ENCODE results near the gene PRKAG3.
A peak's percentile ranks its signal among the peaks of the same experiment; 100 is the strongest.

Gene PRKAG3

DNA sequence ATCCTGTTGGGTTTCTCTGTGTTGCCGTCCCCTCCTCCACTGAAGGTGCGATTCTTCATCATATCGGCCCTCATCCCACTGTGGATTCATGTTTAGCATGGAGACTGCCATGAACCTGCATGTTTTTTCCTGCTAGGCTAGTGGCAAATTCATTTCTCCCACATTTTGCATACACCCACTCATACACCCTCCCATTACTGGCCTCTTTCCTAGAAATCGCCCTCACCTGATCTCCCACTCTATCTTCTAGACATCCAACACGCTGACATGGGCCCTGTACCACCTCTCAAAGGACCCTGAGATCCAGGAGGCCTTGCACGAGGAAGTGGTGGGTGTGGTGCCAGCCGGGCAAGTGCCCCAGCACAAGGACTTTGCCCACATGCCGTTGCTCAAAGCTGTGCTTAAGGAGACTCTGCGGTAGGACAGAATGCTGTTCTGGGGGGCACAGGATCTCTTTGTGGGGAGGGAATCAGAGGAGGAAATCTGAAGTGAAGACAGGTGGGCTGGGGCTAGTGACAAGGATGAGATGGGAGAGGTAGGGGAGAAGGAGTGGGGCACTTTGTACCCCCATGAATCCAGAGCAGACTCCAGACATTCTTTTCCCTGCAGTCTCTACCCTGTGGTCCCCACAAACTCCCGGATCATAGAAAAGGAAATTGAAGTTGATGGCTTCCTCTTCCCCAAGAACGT lies 17.7 kb downstream of the PRKAG3 start:
- no peak overlapping the region for H3K27ac ChIP-seq (ENCODE audit: low read depth, low read length, severe bottlenecking)
- H3K4me1 ChIP-seq (ENCODE audit: control insufficient read depth, insufficient read depth, low read length, poor library complexity, severe bottlenecking) = no peaks in the 10 kb centered on the region
- no peaks in the 10 kb centered on the region for H3K9me3 ChIP-seq (ENCODE audit: control insufficient read depth, low read length)
- H3K36me3 ChIP-seq (ENCODE audit: control insufficient read depth, insufficient read depth, low read length) = peaks cover 22% of the 10 kb centered on the region
- 92% methylated on average over 10 to 11 of the region's 11 CpGs for WGBS, 2 experiments (ENCODE audit: insufficient coverage in 2 of 2)
- H3K4me3 ChIP-seq (ENCODE audit: extremely low read depth, insufficient read depth, low read length, poor library complexity, severe bottlenecking) = no peak overlapping the region

DNA sequence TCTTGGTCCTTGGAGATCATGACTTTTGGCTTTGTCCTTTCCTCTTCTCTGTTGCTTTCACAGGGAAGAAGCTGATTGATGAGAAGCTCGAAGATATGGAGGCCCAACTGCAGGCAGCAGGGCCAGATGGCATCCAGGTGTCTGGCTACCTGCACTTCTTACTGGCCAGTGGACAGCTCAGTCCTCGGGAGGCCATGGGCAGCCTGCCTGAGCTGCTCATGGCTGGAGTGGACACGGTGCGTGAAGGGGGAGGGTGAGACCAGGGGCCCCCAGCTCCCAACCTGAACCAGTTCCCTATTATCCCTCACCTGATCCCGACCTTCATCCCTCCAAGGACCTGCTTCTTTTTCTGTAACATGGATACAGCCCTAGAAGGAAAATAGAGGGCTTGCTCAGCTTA lies 18.7 kb downstream of the PRKAG3 start:
- Histone ChIP-seq H3K4me3 (ENCODE audit: extremely low read depth, insufficient read depth, low read length, poor library complexity, severe bottlenecking) (no peak overlapping the region), H3K9me3 (ENCODE audit: control insufficient read depth, low read length) (no peaks in the 10 kb centered on the region), H3K36me3 (ENCODE audit: control insufficient read depth, insufficient read depth, low read length) (peaks cover 14% of the 10 kb centered on the region), H3K4me1 (ENCODE audit: control insufficient read depth, insufficient read depth, low read length, poor library complexity, severe bottlenecking) (no peaks in the 10 kb centered on the region), H3K27ac (ENCODE audit: low read depth, low read length, severe bottlenecking) (no peak overlapping the region)
- 96 to 100% methylated on average over 1 to 3 of the region's 5 CpGs for whole genome bisulfite sequencing, 2 experiments (ENCODE audit: insufficient coverage in 2 of 2)

DNA sequence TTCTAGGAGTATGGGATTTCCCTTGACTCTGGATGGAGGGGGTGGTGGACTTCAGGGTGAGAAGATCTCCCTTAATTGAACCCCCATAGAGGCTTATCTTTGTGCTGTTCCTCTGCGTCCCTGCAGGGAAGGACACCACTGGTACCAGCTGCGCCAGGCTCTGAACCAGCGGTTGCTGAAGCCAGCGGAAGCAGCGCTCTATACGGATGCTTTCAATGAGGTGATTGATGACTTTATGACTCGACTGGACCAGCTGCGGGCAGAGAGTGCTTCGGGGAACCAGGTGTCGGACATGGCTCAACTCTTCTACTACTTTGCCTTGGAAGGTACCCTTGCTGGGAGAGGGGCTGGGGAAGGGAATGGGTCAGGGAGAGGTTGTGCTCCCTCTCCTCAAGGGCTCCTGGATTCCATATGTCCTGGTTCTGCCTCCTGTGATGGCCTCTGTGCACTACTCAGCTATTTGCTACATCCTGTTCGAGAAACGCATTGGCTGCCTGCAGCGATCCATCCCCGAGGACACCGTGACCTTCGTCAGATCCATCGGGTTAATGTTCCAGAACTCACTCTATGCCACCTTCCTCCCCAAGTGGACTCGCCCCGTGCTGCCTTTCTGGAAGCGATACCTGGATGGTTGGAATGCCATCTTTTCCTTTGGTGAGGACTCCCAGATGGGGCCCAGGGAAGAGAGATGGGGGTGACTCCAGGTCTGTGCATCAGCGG lies 19.3 kb downstream of the PRKAG3 start:
- Histone ChIP-seq H3K4me3 (ENCODE audit: extremely low read depth, insufficient read depth, low read length, poor library complexity, severe bottlenecking) (no peak overlapping the region), H3K9me3 (ENCODE audit: control insufficient read depth, low read length) (no peaks in the 10 kb centered on the region), H3K27ac (ENCODE audit: low read depth, low read length, severe bottlenecking) (no peak overlapping the region), H3K36me3 (ENCODE audit: control insufficient read depth, insufficient read depth, low read length) (peaks cover 10% of the 10 kb centered on the region), H3K4me1 (ENCODE audit: control insufficient read depth, insufficient read depth, low read length, poor library complexity, severe bottlenecking) (no peaks in the 10 kb centered on the region)
- 94 to 98% methylated on average over 17 to 19 of the region's 21 CpGs for WGBS, 2 experiments (ENCODE audit: insufficient coverage in 2 of 2)

DNA sequence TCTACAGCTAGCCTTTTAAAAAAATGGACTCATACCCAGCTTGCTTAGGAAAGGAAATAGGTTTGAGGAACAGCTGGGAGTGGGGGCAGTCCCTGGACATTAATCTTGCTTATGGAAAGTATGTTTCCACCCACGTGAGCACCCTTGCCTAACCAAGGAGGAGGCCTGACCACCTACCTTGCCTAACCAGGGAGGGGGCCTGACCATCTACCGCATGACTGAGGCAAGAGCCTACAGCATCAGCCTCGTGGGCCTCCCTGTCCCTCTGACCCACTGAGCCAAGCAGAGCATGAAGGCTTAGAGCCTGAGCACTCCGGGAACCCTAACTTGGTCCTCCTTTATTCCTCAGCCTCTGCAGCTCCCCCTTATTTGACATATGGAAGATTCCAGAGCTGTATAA lies 20.2 kb downstream of the PRKAG3 start:
- H3K9me3 ChIP-seq (ENCODE audit: control insufficient read depth, low read length) = no peaks in the 10 kb centered on the region
- no peak overlapping the region for H3K27ac ChIP-seq (ENCODE audit: low read depth, low read length, severe bottlenecking)
- WGBS, 2 experiments (ENCODE audit: insufficient coverage in 2 of 2) = 93 to 96% methylated on average over 3 of the region's 4 CpGs
- H3K4me3 ChIP-seq (ENCODE audit: extremely low read depth, insufficient read depth, low read length, poor library complexity, severe bottlenecking) = no peak overlapping the region
- H3K4me1 ChIP-seq (ENCODE audit: control insufficient read depth, insufficient read depth, low read length, poor library complexity, severe bottlenecking) = peaks cover 2% of the 10 kb centered on the region
- peaks cover 10% of the 10 kb centered on the region for H3K36me3 ChIP-seq (ENCODE audit: control insufficient read depth, insufficient read depth, low read length)

DNA sequence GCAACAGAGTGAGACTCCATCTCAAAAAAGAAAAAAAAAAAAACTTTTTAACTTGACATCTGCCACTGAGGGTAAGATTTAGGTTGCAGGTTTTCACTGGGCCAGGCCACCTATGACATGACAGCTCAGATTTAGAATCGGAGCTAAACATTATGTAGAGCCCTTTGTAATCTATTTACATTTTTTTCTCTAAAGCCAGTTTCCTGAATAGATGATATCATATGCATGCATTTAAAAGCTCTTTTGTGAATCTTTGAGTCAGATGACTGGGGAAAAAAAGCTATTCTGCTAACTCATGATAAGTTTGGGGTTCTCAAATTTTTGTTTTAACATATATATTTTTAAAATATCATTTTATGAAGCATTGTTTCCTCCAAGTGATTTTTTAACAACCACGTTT lies 21.3 kb downstream of the PRKAG3 start:
- peaks cover 5% of the 10 kb centered on the region for H3K4me1 ChIP-seq (ENCODE audit: control insufficient read depth, insufficient read depth, low read length, poor library complexity, severe bottlenecking)
- H3K27ac ChIP-seq (ENCODE audit: low read depth, low read length, severe bottlenecking) = no peak overlapping the region
- peaks cover 10% of the 10 kb centered on the region for H3K36me3 ChIP-seq (ENCODE audit: control insufficient read depth, insufficient read depth, low read length)
- no peaks in the 10 kb centered on the region for H3K9me3 ChIP-seq (ENCODE audit: control insufficient read depth, low read length)
- no CpG with 5 or more reads among the region's 2 CpGs for WGBS, 2 experiments (ENCODE audit: insufficient coverage in 2 of 2)
- H3K4me3 ChIP-seq (ENCODE audit: extremely low read depth, insufficient read depth, low read length, poor library complexity, severe bottlenecking) = no peak overlapping the region

DNA sequence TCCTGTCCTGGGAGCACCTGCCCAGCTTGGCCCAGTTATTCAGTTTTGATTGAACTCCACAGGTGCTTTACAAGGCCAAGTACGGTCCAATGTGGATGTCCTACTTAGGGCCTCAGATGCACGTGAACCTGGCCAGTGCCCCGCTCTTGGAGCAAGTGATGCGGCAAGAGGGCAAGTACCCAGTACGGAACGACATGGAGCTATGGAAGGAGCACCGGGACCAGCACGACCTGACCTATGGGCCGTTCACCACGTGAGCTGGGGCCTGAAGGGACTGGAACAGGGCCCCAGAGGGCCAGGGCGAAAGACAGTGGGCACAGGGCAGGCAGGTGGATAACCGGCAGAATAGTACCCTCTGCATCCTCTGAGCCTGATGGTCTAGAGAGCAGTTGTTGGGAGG lies 22.1 kb downstream of the PRKAG3 start:
- H3K36me3 ChIP-seq (ENCODE audit: control insufficient read depth, insufficient read depth, low read length) = peaks cover 9% of the 10 kb centered on the region
- H3K4me3 ChIP-seq (ENCODE audit: extremely low read depth, insufficient read depth, low read length, poor library complexity, severe bottlenecking) = no peak overlapping the region
- peaks cover 5% of the 10 kb centered on the region for H3K4me1 ChIP-seq (ENCODE audit: control insufficient read depth, insufficient read depth, low read length, poor library complexity, severe bottlenecking)
- no peak overlapping the region for H3K27ac ChIP-seq (ENCODE audit: low read depth, low read length, severe bottlenecking)
- peaks cover 2% of the 10 kb centered on the region for H3K9me3 ChIP-seq (ENCODE audit: control insufficient read depth, low read length)
- WGBS, 2 experiments (ENCODE audit: insufficient coverage in 2 of 2) = 92 to 95% methylated on average over 12 of the region's 12 CpGs

DNA sequence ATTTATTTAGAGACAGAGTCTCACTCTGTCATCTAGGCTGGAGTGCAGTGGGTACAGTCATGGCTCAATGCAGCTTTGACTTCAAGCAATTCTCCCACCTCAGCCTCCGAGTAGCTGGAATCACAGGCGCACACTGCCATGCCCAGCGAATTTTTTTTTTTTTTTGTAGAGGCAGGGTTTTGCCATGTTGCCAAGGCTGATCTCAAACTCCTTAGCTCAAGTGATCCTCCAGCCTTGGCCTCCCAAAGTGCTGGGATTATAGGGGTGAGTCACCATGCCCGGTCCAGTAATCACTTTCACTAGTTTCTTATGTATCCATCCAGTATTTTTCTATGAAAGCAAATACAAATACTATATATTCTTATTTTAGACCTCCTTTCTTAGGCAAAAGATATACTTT lies 24.0 kb downstream of the PRKAG3 start:
- Histone ChIP-seq H3K27ac (ENCODE audit: low read depth, low read length, severe bottlenecking) (no peak overlapping the region), H3K9me3 (ENCODE audit: control insufficient read depth, low read length) (peaks cover 8% of the 10 kb centered on the region), H3K36me3 (ENCODE audit: control insufficient read depth, insufficient read depth, low read length) (peaks cover 2% of the 10 kb centered on the region), H3K4me1 (ENCODE audit: control insufficient read depth, insufficient read depth, low read length, poor library complexity, severe bottlenecking) (peaks cover 5% of the 10 kb centered on the region), H3K4me3 (ENCODE audit: extremely low read depth, insufficient read depth, low read length, poor library complexity, severe bottlenecking) (no peak overlapping the region)
- WGBS, 2 experiments (ENCODE audit: insufficient coverage in 2 of 2) = 95% methylated on average over 3 of the region's 4 CpGs; no CpG with 5 or more reads in 1 of the 2 experiments

DNA sequence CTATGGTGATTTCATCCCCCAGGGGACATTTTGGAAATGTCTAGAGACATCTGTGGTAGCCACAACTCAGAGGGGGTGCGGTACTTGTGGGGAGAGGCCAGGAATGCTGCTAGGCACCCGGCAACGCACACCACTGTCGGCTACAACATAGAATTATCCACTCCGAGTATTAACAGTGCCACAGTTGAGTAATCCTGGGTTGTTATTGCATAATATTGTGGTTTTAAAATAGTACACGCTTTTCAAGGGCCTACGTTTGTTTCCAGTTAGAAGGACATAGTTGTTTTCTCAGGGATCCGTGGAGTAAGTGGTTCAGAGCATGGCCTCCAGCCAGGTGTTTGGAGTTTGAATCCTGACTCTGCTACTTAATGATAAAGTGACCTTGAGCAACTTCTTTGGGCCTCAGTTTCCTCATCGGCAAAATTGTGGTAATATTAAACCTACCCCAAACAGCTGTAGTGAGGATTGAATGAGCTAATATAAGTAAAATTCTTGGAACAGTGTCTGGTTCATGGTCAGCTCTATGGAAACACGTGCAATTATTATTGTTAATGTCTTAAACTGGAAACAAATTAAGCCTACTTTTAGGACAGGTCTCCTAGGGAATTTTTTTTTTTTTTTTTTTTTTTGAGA lies 25.1 kb downstream of the PRKAG3 start:
- H3K9me3 ChIP-seq (ENCODE audit: control insufficient read depth, low read length) = peaks cover 8% of the 10 kb centered on the region
- H3K4me1 ChIP-seq (ENCODE audit: control insufficient read depth, insufficient read depth, low read length, poor library complexity, severe bottlenecking) = peaks cover 9% of the 10 kb centered on the region
- peak overlapping the region; percentile 30 for H3K27ac ChIP-seq (ENCODE audit: low read depth, low read length, severe bottlenecking)
- no peaks in the 10 kb centered on the region for H3K36me3 ChIP-seq (ENCODE audit: control insufficient read depth, insufficient read depth, low read length)
- WGBS, 2 experiments (ENCODE audit: insufficient coverage in 2 of 2) = 93% methylated on average over 6 of the region's 10 CpGs
- no peak overlapping the region for H3K4me3 ChIP-seq (ENCODE audit: extremely low read depth, insufficient read depth, low read length, poor library complexity, severe bottlenecking)

DNA sequence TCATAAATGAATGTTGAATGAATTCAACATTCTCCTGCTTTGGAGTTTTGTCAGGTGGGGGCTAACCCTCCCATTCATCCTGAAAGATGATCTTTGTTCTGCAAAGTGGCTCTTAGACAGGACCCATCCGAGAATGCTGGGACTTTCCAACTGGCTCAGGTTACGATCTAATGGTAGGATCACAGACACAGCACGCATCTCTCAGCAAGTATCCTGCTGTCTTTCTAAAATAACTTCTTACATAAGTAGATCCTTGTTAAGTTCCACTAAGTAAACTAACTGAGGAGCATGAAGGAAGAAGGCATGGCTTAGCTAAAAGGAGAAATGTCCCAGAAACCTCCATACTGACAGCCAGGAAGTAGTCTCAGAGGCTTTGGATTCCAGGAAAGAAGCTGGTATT lies 26.0 kb downstream of the PRKAG3 start:
- no peaks in the 10 kb centered on the region for H3K36me3 ChIP-seq (ENCODE audit: control insufficient read depth, insufficient read depth, low read length)
- H3K4me3 ChIP-seq (ENCODE audit: extremely low read depth, insufficient read depth, low read length, poor library complexity, severe bottlenecking) = no peak overlapping the region
- WGBS, 2 experiments (ENCODE audit: insufficient coverage in 2 of 2) = 29 to 40% methylated on average over 1 to 3 of the region's 3 CpGs
- H3K9me3 ChIP-seq (ENCODE audit: control insufficient read depth, low read length) = peaks cover 8% of the 10 kb centered on the region
- H3K27ac ChIP-seq (ENCODE audit: low read depth, low read length, severe bottlenecking) = peak overlapping the region; percentile 79
- peaks cover 9% of the 10 kb centered on the region for H3K4me1 ChIP-seq (ENCODE audit: control insufficient read depth, insufficient read depth, low read length, poor library complexity, severe bottlenecking)

DNA sequence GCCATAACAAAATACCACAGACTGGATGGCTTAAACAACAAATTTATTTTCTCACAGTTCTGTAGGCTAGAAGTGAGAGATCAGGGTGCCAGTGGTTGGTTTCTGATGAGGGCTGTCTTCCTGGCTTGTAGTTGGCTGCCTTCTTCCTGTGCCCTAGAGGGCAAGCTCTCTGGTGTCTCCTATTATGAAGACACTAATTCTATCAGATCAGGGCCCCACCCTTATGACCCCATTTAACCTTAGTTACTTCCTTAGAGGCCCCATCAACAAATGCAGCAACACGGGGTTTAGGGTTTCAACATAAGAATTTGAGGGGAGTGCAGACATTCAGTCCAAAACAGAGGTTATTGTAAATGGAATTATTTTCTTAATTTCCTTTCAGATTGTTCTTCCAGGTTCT lies 26.8 kb downstream of the PRKAG3 start:
- H3K4me3 ChIP-seq (ENCODE audit: extremely low read depth, insufficient read depth, low read length, poor library complexity, severe bottlenecking) = no peak overlapping the region
- H3K4me1 ChIP-seq (ENCODE audit: control insufficient read depth, insufficient read depth, low read length, poor library complexity, severe bottlenecking) = peaks cover 15% of the 10 kb centered on the region
- no CpG with 5 or more reads among the region's 1 CpG for WGBS, 2 experiments (ENCODE audit: insufficient coverage in 2 of 2)
- no peaks in the 10 kb centered on the region for H3K36me3 ChIP-seq (ENCODE audit: control insufficient read depth, insufficient read depth, low read length)
- no peak overlapping the region for H3K27ac ChIP-seq (ENCODE audit: low read depth, low read length, severe bottlenecking)
- peaks cover 8% of the 10 kb centered on the region for H3K9me3 ChIP-seq (ENCODE audit: control insufficient read depth, low read length)

Measured in mesodermal cell (in vitro differentiated cells).